ENCODE data around the gene CIRBP.

DNA sequence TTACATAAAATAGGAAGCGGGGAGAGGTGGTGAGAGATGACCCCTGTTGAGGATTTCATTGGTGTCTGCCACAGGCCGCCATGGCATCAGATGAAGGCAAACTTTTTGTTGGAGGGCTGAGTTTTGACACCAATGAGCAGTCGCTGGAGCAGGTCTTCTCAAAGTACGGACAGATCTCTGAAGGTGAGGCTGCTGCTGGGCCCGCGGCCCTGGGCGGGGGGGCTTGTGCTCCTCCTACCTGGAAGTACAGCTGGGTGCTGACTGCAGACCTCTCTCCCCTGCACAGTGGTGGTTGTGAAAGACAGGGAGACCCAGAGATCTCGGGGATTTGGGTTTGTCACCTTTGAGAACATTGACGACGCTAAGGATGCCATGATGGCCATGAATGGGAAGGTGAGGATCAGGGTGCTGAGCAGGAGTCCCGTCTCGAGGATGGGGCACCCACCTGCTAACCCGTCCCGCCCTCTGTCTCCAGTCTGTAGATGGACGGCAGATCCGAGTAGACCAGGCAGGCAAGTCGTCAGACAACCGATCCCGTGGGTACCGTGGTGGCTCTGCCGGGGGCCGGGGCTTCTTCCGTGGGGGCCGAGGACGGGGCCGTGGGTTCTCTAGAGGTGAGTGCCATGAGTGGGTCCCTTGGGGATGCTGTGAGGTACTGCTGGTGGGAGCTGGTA is 1.9 kb downstream of the CIRBP start:
- no peak for TF ChIP-seq POLR2A (IDR thresholded peaks at IDR 0.05)
- TF ChIP-seq, protein P1, sequence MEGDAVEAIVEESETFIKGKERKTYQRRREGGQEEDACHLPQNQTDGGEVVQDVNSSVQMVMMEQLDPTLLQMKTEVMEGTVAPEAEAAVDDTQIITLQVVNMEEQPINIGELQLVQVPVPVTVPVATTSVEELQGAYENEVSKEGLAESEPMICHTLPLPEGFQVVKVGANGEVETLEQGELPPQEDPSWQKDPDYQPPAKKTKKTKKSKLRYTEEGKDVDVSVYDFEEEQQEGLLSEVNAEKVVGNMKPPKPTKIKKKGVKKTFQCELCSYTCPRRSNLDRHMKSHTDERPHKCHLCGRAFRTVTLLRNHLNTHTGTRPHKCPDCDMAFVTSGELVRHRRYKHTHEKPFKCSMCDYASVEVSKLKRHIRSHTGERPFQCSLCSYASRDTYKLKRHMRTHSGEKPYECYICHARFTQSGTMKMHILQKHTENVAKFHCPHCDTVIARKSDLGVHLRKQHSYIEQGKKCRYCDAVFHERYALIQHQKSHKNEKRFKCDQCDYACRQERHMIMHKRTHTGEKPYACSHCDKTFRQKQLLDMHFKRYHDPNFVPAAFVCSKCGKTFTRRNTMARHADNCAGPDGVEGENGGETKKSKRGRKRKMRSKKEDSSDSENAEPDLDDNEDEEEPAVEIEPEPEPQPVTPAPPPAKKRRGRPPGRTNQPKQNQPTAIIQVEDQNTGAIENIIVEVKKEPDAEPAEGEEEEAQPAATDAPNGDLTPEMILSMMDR (IDR thresholded peaks at IDR 0.05) = no peak

Measured in Peyer's patch (tissue), 4 donors.